Activated CD4-positive, alpha-beta T cell treated with anti-CD3 and anti-CD28 coated beads, Interleukin-2, amount 50 U/mL, for 16 hours (primary cell): ENCODE results near the gene NELL1.
A peak's percentile ranks its signal among the peaks of the same experiment; 100 is the strongest.

ENCODE experiments used
- DNase-seq: peaks from one replicate; pipeline ENCODE4 v3.0.0-alpha.2; 2020

The NELL1 gene

DNA sequence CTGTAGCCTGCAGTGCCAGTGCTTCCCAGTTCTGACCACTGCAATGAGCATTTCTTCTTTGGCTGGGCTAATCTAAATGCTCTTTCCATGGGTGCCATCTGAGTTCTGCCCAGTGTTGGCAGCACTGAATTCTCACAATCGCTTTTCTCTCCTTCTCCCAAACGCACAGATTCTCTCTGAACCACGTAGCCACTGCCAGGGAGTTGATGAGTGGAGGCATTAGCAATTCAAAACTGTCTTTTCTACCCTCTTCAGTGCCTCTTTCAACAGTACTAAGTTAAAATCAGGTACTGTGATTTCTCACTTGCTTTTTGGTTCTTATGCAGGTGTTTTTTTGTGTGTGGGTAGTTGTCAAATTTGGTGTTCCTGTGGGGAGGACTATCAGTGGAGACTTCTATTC is 778.5 kb downstream of the NELL1 start:
- DNase-seq: no peak

DNA sequence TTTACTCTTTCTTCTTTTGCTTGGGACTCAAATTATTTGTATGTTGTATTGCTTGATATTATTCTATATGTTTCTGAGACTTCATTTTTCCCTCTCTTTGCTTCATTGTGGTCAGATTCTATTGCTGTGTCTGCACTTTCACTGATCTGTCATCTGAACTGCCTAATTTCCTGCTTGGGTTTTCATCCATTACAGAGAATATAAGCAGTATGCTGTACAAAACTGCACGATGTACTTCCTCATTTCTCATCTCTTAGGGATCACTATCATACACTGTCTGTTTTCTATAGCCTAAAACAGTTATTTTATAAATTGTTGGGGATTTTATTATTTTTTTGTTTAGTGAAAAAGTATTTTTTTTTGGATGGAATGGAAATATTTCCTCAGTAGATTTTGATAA is 786.8 kb downstream of the NELL1 start:
- DNase-seq: no peak

DNA sequence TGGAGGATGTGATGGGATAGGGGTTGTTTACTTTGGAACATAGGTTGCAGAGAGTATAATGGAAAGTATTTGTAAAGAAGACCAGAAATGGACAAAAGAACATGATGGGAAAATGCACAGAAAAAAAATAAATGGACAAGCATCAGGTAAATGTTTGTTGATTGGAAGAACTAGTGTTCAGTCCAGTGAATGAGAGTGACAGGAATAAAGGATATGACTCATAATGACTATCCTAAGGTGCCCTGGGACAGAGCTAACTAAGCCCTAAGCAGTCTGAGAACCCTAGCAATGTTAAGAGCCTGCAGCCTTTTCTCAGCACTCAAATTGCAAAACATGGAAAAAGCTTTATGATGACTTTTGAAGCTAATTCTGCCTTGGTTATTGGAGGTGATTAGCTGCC is 790.7 kb downstream of the NELL1 start:
- no peak for DNase-seq

DNA sequence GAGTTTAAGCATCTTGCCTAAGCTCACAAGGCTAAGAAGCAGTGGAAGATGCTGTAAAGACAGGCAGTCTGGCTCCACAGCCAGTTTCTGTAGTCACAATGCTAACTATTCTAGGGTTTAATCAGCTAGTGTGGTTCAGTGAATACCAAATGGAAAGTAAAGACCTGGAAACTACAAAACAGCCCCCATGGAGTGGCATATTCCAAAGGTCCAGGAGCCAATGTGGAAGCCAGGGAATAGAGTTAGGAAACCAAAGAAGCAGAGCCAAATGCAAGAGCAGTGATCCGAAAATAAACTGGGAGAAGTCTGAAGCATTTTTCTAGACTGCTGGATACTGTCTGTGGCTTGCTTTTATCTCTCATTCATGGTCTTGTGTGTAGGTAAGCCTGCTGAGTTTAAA is 792.3 kb downstream of the NELL1 start:
- DNase-seq: no peak

DNA sequence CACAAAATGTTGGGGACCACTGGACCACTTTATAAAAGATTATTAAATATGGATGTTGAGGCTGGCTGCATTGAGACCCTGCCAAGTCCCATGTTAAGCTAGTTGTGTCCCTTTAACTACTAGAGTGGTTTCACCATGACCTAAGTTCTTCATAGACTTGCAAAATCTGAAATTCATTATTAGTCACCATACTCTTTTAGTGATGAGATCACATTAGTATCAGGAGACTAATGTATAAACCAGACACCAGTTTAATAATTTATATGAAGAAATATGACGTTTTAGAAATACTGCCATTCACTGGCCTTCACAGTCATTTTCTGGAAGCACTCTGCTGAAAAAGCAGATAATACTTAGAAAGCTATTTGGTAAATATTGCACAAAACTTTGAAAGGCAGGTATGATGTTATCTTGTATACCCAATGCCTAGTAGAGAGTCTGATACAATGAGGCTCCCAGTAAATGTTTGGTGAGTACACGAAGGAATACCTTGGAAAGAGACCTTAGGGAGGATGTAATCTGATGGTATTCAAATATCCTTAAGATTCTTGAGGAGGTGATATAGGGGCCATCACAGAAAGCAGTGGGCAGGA is 795.3 kb downstream of the NELL1 start:
- no peak for DNase-seq

DNA sequence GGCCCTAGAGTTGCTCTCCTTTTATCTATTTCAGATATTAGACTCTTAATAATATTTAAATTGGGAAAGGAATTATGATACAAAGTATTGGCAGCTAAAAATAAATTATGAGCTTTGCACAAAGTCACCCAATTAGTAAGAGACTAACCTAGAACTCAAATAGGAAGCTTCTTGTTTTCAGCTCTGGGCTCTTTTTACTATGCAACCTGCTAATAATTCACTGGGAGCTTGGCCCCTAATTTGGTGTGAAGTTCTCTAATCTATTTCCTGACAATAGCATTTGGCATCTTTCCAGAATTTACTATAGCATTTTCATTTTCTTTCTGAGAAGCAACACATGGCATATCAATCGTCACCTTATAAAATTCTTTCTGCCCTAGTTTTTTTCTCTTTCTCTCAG is 795.8 kb downstream of the NELL1 start:
- DNase-seq: no peak

DNA sequence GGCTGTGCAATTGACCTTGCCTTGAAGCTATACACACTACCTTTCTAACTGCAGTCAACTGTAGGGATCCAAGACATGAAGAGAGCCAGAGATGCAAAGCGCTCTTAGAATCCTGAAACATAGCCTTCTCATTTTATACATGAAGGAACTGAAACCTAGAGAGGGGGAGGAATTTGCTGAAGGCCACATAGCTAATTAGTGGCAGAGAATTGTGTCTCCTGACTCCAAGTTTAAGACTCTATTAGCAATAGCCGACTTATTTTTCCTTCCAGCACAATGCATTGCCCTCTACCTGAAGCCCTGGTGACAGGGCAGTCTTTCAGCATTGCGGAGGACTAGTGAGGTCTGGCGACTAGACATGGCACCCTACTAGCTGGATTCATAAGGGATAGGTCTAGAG is 796.5 kb downstream of the NELL1 start:
- DNase-seq: no peak

DNA sequence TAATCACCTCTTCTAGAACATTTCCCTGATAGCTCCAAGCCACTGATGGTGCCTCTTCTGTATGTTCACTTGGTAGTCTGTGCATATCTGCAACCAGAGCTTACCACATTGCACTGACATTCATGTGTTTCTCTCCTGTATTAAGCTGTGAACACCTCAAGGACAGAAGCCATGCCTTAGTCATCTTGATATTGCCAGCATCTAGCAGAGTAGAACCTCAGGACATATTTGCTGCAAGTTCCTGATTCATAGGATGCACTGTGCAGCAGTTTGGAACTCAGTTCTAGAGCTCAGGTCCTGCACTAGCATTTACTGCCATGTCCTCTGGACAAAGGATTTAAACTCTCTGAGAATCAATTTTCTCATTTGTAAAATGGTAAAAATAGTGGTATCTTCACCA is 801.1 kb downstream of the NELL1 start:
- DNase-seq: no peak

DNA sequence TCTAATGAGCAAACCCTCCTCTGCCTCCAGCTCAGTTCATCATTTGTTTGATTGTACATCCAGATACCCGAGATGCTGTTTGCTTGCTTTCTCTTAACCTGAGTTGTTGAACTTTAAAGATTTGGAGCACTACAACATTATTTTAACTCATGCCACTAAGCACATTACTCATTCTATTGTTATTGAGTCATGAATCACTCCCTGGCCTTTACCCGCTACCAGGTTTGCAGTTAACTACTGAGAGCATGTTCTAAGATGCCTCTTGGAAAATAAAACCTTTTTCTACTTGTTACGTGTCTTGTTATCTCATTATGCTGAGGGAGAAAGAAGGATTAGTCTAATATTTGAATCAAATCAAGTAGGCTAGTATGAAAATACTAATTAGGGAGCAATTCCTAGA is 802.9 kb downstream of the NELL1 start:
- no peak for DNase-seq

DNA sequence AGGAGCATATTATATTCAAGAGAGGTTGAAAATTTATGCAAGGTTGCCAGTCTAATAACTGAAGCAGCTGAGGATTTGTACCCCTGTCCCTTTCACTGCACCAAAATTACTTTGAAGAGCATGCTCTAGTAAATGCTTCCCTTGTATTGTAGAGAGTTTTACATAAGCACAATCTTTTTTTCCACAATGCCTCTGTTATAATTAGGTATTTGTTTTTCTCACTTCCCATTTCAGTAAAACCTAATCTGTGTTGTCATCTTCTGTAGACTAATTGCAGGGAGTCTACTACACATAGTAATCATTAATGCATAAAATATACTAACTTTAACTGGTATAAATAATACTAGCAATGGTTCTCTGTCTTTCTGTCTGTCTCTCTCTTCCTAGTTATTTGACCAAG is 805.1 kb downstream of the NELL1 start:
- no peak for DNase-seq

DNA sequence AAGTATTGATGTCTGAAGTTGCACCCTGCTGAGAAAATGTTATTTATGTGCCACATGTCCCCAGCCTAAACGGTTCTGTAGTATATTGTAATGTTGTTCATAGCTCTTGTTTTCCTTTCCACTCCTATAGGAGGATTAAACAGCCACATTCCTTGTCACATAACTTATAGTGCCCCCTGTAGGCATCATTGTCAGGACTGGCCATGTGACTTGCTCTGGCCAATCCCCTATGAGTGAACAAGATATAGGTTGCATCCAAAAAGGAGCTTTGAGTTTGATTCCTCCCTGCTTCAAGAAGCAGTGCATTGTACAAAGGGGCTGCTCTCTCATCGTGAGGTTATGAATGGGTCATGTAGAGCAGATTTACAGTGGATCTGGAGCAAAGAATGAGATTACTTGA is 805.9 kb downstream of the NELL1 start:
- no peak for DNase-seq

DNA sequence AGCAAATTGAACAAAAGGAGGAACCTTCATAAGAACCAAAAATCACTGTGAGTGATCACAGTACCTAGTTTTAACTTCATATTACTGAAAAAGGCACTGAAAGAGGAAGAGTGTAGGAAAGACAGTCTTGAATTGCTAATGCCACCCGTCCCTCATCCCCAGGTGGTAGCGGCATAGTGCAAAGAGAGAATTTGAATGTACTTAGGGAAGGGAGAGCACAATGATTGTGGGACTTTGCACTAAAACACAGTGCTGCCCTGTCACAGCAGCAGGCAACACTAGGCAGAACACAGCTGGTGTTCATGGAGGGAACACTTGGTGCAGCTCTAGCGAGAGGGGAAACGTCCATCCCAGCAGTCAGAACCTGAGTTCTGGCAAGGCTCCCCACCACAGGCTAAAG is 807.2 kb downstream of the NELL1 start:
- DNase-seq: no peak

DNA sequence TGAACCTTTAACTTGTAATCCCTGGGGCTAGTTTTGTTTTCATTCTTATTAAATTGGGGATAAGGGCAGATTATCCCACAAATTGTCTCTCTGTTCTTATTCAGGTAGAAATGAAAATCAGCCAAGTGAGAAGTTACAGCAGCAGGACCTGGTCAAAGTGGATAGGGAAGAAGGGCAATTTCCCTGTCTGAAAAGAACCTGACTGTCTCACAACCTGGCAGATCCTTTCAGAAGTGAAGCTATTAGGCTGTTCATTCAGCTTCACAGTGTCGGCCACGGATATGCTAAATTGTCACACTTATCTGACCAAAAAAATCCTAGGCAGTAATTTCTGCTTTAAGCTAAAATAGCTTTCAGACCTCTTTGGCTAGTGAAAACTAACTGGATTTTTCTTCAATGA is 810.9 kb downstream of the NELL1 start:
- DNase-seq: no peak

DNA sequence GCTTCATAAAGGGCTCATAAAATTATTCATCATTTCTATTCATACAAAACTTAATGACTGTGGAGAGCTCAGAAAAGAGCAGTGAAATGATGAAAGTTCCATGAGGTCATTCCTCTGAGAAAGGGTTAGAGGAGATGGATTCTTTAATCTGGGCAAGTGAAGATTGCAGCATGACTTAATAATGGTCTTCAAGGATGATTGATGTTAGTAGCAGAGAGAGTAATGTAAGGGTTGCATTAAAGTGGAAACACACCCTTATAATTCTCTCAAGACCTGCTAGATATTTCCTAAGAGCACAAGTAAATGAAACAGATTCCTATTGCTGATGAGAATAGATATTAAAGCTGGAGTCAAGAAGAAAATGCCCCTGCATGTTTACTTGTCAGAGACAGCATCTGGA is 811.9 kb downstream of the NELL1 start:
- no peak for DNase-seq

DNA sequence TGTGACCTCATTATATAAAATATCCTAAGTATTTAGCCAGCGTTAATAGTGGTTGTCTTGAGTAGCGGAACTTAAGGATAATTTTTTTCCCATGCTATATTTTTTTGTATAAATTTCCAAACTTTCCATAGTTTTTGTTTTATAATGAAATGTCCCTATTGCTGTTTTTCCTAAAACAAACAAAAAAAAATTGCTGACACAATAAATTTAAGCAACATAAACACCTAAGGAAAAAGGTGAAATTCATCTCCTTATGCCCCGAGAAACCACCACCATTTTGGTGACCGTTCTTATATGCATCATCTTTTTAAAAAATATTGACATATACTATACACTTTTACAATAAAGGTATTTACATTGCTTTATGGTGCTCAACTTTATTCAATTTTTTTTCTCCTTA is 814.7 kb downstream of the NELL1 start:
- no peak for DNase-seq

DNA sequence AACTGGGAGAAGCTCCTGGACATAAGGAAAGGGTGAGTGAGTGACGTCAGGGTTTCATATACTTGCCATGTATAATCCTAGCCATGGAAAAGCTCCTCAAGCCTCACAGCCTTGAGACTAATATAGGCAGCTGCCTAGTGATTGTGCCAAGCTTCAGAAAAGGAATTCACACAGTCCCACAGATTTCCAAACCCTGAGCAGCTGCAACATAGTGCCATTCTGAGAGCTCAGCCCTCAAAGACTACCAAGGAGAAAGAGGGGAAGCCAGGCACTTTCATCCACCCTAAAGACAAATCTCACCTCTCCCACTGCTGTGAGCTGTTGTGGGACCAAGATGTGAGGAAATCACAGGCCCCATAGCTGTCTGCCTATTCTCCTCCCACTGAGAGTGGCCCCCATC is 815.6 kb downstream of the NELL1 start:
- DNase-seq: no peak

DNA sequence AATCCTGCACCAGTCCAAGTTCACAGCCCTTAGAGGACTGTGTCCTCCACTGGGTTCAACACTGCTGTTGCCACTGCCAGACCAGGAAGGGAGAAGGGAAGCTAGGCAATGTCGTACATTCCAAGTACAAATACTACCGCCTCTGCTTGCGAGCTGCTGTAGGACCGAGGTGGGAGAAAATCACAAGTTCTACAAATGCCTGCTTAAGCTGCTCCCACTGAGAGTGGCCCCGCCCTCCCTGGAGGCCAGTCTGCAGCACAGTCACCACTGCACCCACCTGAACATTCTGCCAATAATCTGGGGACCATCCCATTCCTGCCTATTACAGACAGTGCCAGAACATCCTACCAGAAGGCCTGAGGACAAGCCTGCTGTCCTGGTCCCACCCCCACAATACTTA is 816.0 kb downstream of the NELL1 start:
- no peak for DNase-seq

DNA sequence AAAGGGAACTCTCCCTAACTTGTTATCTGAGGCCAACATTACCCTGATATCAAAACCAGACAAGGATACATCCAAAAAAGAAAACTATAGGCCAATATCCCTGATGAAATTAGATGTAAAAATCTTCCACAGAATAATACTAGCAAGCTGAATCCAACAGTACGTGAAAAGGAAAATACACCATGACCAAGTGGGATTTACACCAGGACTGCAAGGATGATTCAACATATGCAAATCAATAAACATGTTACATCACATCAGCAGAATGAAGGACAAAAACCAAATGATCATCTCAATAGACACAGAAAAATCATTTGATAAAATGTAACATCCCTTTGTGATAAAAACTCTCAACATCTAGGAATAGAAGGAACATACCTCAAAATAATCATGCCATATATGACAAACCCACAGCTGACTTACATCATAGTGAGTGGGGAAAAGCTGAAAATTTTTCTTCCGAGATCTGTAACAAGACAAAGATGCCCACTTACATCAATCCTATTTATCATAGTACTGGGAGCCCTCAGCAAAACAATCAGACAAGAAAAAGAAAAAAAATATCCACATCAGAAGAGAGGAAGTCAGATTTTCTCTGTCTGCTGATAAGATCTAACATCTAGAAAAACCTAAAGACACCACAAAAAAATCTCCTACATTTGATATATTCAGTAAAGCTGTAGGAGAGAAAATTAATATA is 820.2 kb downstream of the NELL1 start:
- no peak for DNase-seq

DNA sequence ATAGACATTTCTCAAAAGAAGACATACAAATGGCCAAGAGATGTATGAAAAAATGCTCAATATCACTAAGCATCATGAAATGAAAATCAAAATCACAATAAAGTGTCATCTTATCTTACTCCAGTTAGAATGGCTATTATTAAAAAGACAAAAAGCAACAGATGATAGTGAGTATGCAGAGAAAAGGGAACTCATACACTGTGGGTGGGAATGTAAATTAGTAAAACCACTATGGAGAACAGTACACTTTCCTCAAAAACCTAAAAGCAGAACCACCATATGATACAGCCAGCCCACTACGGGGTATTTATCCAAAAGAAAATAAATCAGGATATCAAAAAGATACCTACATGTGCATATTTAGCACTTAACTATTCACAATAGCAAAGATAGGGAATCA is 823.5 kb downstream of the NELL1 start:
- DNase-seq: no peak

DNA sequence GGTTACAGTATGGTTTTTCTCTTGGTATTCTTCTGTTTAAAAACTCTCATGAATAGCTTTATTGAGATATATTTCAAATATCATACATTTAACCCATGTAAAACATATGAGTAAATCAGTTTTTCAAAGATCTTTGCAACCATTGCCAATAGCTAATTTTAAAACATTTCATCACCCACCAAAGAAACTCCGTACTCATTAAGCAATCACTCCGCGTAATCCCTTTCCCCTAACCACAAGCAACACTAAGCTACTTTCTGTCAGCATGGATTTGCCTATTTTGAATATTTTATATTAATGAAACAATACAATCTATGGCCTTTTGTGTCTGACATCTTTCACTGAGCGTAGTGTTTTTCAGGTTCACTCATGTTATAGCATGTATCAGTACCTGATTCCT is 825.6 kb downstream of the NELL1 start:
- DNase-seq: no peak

DNA sequence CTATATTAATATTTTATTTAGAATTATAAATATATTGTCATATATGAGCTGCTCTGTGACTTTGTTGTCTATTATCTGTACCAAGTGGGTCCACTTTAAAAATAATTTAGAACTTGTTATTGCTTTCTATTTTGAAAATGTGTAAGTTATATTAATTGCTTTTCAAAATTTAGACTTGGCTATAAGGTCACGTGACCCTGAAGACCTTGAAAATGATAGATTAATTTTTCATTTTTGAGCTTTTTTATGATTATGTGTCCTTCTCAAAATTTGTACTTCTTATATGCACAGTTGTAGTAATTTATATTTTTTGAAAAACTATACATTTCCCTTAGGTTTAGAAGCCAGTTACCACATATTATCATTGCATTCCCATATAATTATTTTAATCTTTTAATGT is 826.5 kb downstream of the NELL1 start:
- no peak for DNase-seq

DNA sequence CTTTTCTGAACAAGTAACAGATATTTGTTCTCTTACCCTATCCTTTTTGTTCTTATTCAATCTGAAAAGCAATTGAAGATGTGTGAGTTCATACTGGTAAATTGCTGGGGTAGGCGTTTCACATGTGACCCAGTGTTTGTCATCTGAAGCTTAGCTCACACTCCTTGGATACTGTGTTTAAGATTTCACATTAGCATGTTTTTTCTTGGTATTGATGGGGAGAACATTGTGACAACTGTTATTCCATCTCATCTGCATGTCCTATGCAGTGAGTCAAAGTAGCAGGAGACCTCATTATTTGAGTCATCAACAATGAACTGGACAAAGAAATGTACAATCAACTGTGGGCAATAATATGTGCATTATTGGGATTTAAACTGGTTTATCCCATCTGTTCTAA is 831.9 kb downstream of the NELL1 start:
- DNase-seq: no peak

DNA sequence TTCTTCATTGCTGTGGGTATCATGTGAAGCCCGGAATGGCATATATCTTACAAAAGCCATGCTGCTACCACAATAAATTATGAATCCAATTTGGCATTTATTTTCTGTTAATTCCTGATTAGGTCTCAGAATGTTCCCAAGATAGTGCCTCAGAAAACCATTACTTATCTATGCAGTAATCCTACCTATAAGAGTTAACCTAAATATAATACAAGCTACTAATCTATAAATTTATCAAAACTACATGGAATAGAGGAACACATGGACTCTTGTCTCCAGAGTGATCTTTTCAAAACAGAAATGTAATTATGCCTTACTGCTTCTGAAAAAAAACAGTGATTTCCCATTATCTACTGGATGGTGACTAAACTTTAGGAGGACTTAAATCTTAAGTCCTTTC is 835.7 kb downstream of the NELL1 start:
- DNase-seq: no peak

DNA sequence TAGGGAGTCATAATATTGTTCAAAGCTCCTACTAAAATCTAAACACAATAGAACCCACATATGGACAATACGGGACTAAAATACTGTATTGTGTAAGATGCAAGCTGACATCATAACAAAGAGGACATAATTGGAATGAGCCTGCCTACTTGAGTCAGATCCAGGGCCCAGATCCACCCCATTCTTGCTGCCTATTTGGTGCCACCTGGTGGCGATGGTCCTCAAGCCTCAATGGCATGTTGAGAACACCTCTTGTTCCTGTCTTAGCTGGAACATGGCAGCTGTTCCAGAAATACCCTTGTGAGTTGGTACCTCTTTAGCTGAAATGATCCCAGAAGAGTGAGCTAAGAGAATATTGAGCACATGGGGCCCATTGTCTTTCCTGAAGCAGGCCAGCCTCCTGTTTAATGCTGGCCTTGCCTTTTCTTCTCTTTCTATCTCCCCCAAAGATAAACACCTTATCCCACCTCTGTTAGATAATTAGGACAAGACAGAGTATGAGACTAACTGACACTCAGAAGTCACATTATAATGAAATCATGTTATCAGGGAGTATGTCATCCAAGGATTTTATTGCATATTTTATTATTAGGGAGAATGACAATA is 842.6 kb downstream of the NELL1 start:
- peak; percentile 36 for DNase-seq

DNA sequence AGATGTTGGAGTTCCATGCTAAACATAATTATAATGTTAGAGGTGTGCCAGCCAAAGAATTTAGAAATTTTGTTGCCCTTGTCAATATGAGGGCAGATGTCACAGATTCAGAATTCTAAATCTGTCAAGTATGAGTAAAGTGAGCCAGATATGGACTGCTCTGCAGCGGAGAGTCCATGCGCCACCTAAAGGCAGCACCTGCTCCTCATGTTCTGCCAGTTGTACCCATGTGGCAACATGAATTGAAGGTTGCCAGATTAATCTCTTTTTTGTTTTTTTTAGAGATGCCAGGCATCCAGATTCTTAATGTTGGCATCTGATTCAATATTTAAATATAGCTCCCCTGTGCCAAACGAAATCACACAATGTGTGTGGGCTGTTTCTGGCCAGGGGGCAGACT is 844.9 kb downstream of the NELL1 start:
- no peak for DNase-seq
